ENCODE data around the gene TXNIP.
"Not testable (repeated sequence)": the region's sequence is repeated elsewhere in the genome, so short reads cannot be mapped to it uniquely, and the experiment has no call there.

Gene TXNIP, protein sequence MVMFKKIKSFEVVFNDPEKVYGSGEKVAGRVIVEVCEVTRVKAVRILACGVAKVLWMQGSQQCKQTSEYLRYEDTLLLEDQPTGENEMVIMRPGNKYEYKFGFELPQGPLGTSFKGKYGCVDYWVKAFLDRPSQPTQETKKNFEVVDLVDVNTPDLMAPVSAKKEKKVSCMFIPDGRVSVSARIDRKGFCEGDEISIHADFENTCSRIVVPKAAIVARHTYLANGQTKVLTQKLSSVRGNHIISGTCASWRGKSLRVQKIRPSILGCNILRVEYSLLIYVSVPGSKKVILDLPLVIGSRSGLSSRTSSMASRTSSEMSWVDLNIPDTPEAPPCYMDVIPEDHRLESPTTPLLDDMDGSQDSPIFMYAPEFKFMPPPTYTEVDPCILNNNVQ

DNA sequence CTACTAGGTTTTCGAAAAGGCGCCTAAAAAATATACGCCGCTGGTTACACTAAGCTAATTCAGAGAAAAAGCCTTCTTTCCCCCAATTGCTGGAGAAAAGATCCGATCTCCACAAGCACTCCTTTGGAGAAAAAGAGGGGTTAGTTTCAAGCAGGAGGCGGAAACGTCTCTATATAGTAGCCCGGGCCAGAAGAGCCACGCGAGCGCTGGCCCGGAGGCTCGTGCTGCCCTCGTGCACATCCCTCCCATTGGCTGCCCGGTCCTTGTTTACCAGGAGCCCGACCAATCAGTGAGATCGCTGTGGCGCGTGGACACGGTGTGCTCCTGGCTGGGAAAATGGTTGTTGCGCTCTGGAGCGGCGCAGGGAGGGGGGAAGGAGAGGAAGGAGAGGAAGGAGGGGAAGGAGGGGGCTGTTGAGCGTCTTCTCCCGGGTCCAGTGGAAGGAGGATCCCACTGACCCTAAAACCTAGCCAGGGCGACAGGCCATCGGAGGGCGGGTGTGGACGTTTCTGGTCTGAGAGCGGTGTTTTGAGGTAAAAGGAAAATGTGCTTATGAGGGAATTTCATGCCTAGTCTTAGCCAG, at the start of gene TXNIP:
TXNIP (minus strand) TSS at position 147 of the 583 bp plus-strand sequence. CDS start 313 bp downstream, outside the sequence.
- DNase-seq, result peak; percentile 99

DNA sequence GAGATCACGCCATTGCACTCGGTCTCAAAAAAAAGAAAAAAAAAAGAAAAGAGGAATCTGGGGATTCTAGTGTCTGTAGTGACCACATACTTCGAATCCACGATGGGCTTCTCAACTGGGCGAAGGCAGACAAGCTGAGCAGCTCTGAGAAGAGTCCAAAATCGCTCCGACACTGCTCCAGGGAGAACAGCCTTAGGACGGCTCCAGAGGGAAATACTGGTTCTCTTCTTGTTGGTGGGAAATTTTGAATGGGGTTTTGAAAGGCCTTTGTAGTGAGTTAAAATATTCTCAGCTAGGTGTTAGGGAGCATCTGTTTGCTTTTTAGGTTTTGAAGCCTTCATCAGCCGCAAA, 43.4 kb upstream of the TXNIP start:
- no peak for DNase-seq

DNA sequence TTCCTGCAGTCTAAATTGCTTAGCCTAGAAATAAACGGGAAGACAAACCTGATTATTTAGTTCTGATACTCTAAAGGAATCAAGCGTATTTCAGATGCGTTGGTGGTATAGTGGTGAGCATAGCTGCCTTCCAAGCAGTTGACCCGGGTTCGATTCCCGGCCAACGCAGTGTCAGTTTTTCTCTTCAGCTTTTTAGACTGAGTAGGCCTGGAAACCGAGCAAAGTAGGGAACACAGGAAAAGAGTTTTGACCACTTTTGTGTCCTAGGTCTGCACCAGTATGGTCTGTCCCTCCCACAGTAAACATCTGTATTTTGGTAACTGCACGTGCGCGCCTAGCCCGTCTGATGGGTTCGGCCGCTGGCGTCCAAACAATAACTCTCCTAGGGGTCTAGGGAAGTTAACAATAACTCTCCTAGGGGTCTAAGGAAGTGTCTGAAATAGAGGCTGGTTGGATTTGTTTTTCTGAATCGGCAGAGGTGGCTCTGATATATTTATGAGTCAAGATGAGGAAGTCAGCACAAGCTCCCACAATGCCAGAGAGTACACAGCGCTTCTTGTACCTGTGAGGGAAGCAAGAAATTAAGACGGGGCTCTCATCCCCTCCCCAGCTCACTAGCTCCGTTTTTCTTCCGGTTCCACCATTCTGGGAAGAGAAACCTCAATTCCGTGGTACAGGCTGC, 40.7 kb upstream of the TXNIP start:
- DNase-seq, result peak; percentile 85

DNA sequence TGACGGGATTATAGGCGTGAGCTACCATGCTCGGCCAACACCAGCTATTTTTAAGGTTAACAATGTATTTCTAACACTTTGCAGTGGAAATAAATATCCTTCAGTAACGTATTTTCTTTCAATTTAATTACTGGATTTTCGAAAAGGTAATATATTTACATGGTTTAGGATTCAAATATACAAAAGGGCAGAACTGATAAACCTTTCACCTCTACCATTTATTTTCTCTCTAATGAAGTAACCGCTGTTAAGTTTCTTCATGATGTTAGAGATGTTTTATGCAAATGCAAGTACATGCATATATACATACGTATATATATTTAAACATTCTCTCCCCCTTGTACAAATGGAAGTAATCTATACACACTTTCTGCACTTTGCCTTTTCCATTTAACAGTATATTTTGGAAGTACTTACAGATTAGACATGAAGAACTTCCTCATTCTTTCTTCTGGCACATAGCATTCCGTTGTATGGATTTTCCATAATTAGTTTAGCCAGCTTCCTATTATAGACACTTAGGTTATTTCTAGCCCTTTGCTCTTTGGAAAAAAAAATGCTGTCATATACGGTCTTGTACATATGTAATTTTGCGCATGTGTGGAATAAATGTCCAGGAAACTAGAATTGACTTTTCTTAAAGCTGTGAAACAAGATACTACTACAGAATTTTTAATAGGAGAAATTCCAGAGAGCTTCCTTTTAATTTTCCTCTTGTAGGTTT, 40.0 kb upstream of the TXNIP start:
- DNase-seq, result peak; percentile 67

GRCh38 chr1:146035048-146035423, 38.7 kb upstream of the TXNIP start:
- peak; percentile 45 for DNase-seq

GRCh38 chr1:146032631-146033219, 36.3 kb upstream of the TXNIP start:
- DNase-seq, result peak; percentile 64

DNA sequence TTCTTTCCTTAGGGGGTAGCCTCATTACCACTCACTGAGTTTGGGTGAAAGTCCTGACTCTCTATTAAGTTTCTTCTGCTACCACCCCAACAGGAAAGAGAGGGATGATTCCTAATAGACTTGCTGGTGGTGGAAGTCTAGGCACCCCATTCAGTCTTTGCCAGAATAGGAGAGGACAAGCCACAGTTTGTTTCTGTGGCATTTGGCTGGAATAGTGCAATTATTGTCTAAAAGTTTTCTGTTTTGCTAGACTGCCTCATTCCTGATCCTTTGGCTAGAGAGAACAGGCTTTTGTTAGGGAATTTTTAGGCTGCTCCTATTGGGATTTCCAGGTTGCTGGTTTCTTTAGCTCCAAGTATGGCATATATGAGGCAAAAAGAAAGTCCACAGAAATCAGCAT, 35.1 kb upstream of the TXNIP start:
- DNase-seq, result no peak

DNA sequence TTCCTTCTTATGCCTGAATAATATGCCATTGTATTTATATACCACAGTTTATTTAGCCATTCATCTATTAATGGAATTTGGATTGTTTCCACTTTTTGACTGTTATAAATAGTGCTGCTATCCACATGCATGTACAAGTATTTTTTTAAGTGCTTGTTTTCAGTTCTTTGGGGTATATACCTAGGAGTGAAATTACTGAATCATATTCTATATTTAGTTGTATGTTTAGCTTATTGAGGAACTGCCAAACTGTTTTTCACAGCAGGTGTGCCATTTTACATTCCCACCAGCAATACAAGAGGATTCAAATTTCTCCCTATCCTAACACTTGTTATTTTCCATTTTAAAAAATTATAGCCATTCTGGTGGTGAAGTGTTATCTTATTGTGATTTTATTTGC, 32.7 kb upstream of the TXNIP start:
- DNase-seq, result no peak

DNA sequence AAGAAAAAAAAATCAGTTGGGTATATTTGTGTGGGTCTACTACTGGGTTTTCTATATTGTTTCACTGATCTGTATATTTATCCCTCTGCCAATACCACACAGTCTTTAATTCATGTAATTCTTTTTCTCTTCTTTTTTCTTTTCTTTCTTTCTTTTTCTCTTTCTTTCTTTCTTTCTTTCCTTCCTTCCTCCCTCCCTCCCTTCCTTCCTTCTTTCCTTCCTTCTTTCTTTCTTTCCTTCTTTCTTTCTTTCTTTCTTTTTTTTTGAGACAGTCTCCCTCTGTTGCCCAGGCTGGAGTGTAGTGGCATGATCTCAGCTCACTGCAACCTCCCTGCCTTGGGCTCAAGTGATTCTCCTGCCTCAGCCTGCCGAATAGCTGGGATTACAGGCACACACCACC, 30.3 kb upstream of the TXNIP start:
- not testable (repeated sequence) for DNase-seq

- DNase-seq, result peak; percentile 8
Measured at GRCh38 chr1:146025787-146026495, 29.6 kb upstream of the TXNIP start.

DNA sequence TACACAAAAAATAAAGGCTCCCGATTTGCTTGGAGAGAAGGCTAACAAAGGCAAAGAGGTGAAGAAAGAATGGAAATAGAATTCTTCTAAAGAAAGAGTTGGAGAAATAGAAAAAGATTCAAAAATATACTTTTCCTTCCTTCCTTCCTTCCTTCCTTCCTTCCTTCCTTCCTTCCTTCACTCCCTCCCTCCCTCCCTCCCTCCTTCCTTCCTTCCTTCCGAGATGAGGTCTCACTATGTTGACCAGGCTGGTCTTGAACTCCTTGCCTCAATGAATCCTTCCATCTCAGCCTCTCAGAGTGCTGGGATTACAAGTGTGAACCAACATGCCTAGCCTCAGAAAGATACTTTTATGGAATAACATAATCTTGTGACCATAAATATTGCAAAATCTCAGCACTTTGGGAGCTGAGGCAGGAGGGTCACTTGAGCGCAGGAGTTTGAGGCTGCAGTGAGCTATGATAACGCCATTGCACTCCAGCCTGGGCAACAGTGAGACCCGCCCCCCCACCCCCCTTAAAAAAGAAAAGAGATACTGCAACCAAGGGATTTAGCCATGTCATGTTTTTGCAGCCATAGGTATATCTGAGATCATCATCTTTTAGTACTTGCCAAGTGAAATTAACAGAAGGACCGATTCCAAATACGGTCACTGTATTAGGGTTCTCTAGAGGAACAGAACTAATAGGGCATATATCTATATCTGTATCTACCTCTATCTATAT, 26.2 kb upstream of the TXNIP start:
- no peak for DNase-seq

- no peak for DNase-seq
Measured at GRCh38 chr1:146021622-146022402, 25.4 kb upstream of the TXNIP start, which contains the start of gene HJV. Gene HJV (minus strand): TSS chr1:146021735. CDS start chr1:146020231, 1,504 bp downstream.

GRCh38 chr1:146021050-146021445, 24.7 kb upstream of the TXNIP start:
- DNase-seq, result no peak

- DNase-seq, result no peak
Measured at GRCh38 chr1:146020058-146021049, 24.0 kb upstream of the TXNIP start.

- DNase-seq, result no peak
Measured at GRCh38 chr1:146019231-146020057, 23.1 kb upstream of the TXNIP start.

DNA sequence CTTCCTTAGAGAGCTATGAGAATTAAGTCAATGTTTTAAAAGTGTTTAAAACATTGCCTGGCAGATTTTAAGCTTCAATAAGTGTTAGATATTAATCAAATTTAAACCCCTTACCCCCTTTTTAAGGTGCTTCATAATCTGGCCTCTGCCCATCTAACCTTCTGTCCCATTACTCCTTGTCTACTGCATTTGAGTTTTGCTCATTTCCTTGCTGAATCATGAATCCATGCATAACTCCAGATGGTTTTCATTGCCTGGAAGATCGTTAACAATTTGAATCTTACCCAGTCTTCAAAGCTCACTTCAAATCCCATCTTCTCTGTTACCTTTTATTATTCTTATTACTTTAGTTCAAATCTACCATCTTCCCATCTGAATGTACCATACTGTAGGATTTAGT, 20.5 kb upstream of the TXNIP start:
- peak; percentile 51 for DNase-seq

DNA sequence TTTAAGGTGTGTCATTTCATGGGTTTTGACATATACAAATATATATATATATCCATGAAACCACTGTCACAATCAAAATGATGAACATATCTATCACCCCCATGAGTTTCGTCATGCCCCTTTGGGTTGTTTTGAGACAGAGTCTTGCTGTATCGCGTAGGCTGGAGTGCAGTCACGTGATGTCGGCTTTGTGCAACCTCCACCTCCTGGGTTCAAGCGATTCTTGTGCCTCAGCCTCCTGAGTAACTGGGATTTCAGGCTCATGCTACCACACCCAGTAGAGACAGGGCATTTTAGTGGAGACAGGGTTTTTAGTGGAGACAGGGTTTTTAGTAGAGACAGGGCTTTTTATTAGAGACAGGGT, 17.2 kb upstream of the TXNIP start:
- no peak for DNase-seq

Measured in HCEC 1CT (cell line).